GM12878 (cell line): ENCODE data around the gene HK3.

Source experiments
- CREM ChIP-seq: IDR thresholded peaks from 2 replicates; pipeline ENCODE4 v1.6.1; 2014; ENCODE audit warnings: antibody characterized with exemption, low read depth
- EP300 ChIP-seq, 2 experiments: fragments of 150-350 bp in 1 of 2; IDR thresholded peaks; 2 replicates each; pipeline ENCODE4 v1.6.1; 2011 to 2012; ENCODE audit warnings: low read depth in 2 of 2, low read length in 2 of 2, borderline replicate concordance in 1 of 2, improper control_type of control experiment in 1 of 2, inconsistent platforms in 1 of 2; ENCODE audit not compliant: control insufficient read depth in 1 of 2
- ESRRA ChIP-seq: IDR thresholded peaks from 2 replicates; pipeline ENCODE4 v1.6.1; 2012; ENCODE audit warnings: mild to moderate bottlenecking, low read length, improper control_type of control experiment
- EZH2 ChIP-seq: IDR thresholded peaks from 2 replicates; pipeline ENCODE4 v1.6.1; 2012; ENCODE audit warnings: low read depth, mild to moderate bottlenecking, control low read depth, inconsistent platforms, low read length, borderline replicate concordance; ENCODE audit not compliant: control insufficient read depth
- FOXK2 ChIP-seq: fragments of 450-650 bp; IDR thresholded peaks from 2 replicates; pipeline ENCODE4 v1.6.1; 2017; ENCODE audit warnings: mild to moderate bottlenecking, moderate library complexity
- KAT2A ChIP-seq: conservative IDR thresholded peaks from 2 replicates; pipeline ENCODE4 v1.6.1; 2011; ENCODE audit warnings: low read depth, low read length; ENCODE audit not compliant: control insufficient read depth
- PML ChIP-seq: IDR thresholded peaks from 2 replicates; pipeline ENCODE4 v1.6.1; 2012; ENCODE audit warnings: low read length, inconsistent platforms
- POLR2AphosphoS5 ChIP-seq: IDR thresholded peaks from 2 replicates; pipeline ENCODE4 v1.6.1; 2011; ENCODE audit warnings: mild to moderate bottlenecking, low read length, inconsistent platforms
- RFX5 ChIP-seq: IDR thresholded peaks from 2 replicates; pipeline ENCODE4 v1.6.1; 2011; ENCODE audit warnings: low read depth, low read length, improper control_type of control experiment
- SP1 ChIP-seq: IDR thresholded peaks from one replicate; pipeline ENCODE4 v1.6.1; 2011; ENCODE audit warnings: low read depth, low read length
- TCF12 ChIP-seq: IDR thresholded peaks from 2 replicates; pipeline ENCODE4 v1.6.1; 2011; ENCODE audit warnings: low read depth, mild to moderate bottlenecking, low read length
- ZNF592 ChIP-seq: fragments of 450-650 bp; IDR thresholded peaks from 2 replicates; pipeline ENCODE4 v1.6.1; 2017; ENCODE audit warnings: mild to moderate bottlenecking, moderate library complexity
- ZSCAN29 ChIP-seq: fragments of 450-650 bp; IDR thresholded peaks from 2 replicates; pipeline ENCODE4 v1.6.1; 2017; ENCODE audit warnings: mild to moderate bottlenecking, moderate library complexity
- TF ChIP-seq, protein P1 (sequence below): IDR thresholded peaks from 2 replicates; pipeline ENCODE4 v1.6.1; 2012; ENCODE audit warnings: low read depth, low read length, improper control_type of control experiment

GRCh38 chr5:176912115-176912514 lies 13.0 kb upstream of the HK3 start:
- TF ChIP-seq EZH2, result no peak
- no peak for TF ChIP-seq CREM
- no peak for TF ChIP-seq POLR2AphosphoS5
- no peak for TF ChIP-seq ZSCAN29
- TF ChIP-seq RFX5, result no peak
- no peak for TF ChIP-seq FOXK2
- no peak for TF ChIP-seq EP300 (IDR thresholded peaks at IDR 0.05; ENCODE audit: borderline replicate concordance in 1 of 2, control insufficient read depth in 1 of 2, low read depth in 2 of 2, low read length in 2 of 2)
- TF ChIP-seq TCF12, result no peak
- TF ChIP-seq ZNF592, result no peak
- no peak for TF ChIP-seq KAT2A
- TF ChIP-seq, protein P1, sequence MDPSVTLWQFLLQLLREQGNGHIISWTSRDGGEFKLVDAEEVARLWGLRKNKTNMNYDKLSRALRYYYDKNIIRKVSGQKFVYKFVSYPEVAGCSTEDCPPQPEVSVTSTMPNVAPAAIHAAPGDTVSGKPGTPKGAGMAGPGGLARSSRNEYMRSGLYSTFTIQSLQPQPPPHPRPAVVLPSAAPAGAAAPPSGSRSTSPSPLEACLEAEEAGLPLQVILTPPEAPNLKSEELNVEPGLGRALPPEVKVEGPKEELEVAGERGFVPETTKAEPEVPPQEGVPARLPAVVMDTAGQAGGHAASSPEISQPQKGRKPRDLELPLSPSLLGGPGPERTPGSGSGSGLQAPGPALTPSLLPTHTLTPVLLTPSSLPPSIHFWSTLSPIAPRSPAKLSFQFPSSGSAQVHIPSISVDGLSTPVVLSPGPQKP, result no peak
- TF ChIP-seq ESRRA, result no peak
- no peak for TF ChIP-seq SP1
- no peak for TF ChIP-seq PML
